ENCODE results near the gene GPR4.
A peak's percentile ranks its signal among the peaks of the same experiment; 100 is the strongest.
"Not testable (repeated sequence)": the region's sequence is repeated elsewhere in the genome, so short reads cannot be mapped to it uniquely, and the experiment has no call there.

GPR4 gene

GRCh38 chr19:45601524-45602374 is at the start of gene GPR4:
GPR4 (minus strand) TSS chr19:45602212; CDS start chr19:45591866, 10,346 bp downstream.
- peak; percentile 16 for DNase-seq

- no peak for DNase-seq
Observed at GRCh38 chr19:45650722-45651121, 48.7 kb upstream of the GPR4 start.

GRCh38 chr19:45646345-45646698 is 44.3 kb upstream of the GPR4 start:
- no peak for DNase-seq

GRCh38 chr19:45645631-45646344 is 43.8 kb upstream of the GPR4 start:
- peak; percentile 71 for DNase-seq

GRCh38 chr19:45645068-45645630 is 43.1 kb upstream of the GPR4 start:
- no peak for DNase-seq

- DNase-seq: no peak
Observed at GRCh38 chr19:45643927-45644771, 42.1 kb upstream of the GPR4 start.

- DNase-seq: peak; percentile 83
Observed at GRCh38 chr19:45643024-45643926, 41.3 kb upstream of the GPR4 start.

GRCh38 chr19:45641274-45642105 is 39.5 kb upstream of the GPR4 start:
- DNase-seq: peak; percentile 87

GRCh38 chr19:45640849-45641273 is 38.8 kb upstream of the GPR4 start:
- DNase-seq: no peak

GRCh38 chr19:45638930-45639729 is 37.1 kb upstream of the GPR4 start, which contains the start of gene EML2:
EML2 (minus strand) TSS chr19:45639397; CDS start chr19:45639376, 21 bp downstream.
- peak; percentile 28 for DNase-seq

- no peak for DNase-seq
Observed at GRCh38 chr19:45637890-45638667, 36.1 kb upstream of the GPR4 start.

- DNase-seq: no peak
Observed at GRCh38 chr19:45636902-45637301, 34.9 kb upstream of the GPR4 start.

- DNase-seq: no peak
Observed at GRCh38 chr19:45636275-45636674, 34.3 kb upstream of the GPR4 start.

GRCh38 chr19:45632468-45633196 is 30.6 kb upstream of the GPR4 start:
- peak; percentile 87 for DNase-seq

GRCh38 chr19:45630463-45630862 is 28.5 kb upstream of the GPR4 start:
- no peak for DNase-seq

GRCh38 chr19:45629704-45630103 is 27.7 kb upstream of the GPR4 start:
- no peak for DNase-seq

GRCh38 chr19:45628219-45628618 is 26.2 kb upstream of the GPR4 start:
- DNase-seq: not testable (repeated sequence)

GRCh38 chr19:45623984-45624383 is 22.0 kb upstream of the GPR4 start:
- DNase-seq: no peak

All from NCI-H1105 treated with DMSO at 0.1 percent for 48 hours (cell line).